Spleen (tissue), 7 donors: ENCODE data around the gene ATAD5.

Experiments used
- POLR2A ChIP-seq, 3 donors: fragments of 450-650 bp; IDR thresholded peaks; one replicate each; pipeline ENCODE4 v1.5.1; 2017; ENCODE audit warnings: antibody characterized with exemption in 3 of 3, mild to moderate bottlenecking in 1 of 3
- POLR2AphosphoS5 ChIP-seq, 3 donors: sonication (generic); formaldehyde crosslinking; IDR thresholded peaks; one replicate each; pipeline ENCODE4 v1.5.1; 2017; ENCODE audit warnings: antibody characterized with exemption in 3 of 3
- TF ChIP-seq, protein P1 (sequence below), 11 experiments: fragments of 200-600 bp in 7 of 11; fragments of 450-650 bp in 4 of 11; sonication (generic) in 4 of 11; IDR thresholded peaks in 8 of 11; conservative IDR thresholded peaks in 3 of 11; 1 replicate in 7 of 11; 2 replicates in 4 of 11; pipeline versions ENCODE4 v1.4.0 to v1.8.0; 2016 to 2021; ENCODE audit warnings: antibody characterized with exemption in 11 of 11, inconsistent platforms in 4 of 11, mild to moderate bottlenecking in 1 of 11
- donor health status: DM: no; HTN: no; CAD: no; lungs with moderate emphysema.
- donor health status: DM: no; HTN: no; CAD: no.
- donor health status: DM: no; HTN: no; CAD: no.

- TF ChIP-seq, protein P1, sequence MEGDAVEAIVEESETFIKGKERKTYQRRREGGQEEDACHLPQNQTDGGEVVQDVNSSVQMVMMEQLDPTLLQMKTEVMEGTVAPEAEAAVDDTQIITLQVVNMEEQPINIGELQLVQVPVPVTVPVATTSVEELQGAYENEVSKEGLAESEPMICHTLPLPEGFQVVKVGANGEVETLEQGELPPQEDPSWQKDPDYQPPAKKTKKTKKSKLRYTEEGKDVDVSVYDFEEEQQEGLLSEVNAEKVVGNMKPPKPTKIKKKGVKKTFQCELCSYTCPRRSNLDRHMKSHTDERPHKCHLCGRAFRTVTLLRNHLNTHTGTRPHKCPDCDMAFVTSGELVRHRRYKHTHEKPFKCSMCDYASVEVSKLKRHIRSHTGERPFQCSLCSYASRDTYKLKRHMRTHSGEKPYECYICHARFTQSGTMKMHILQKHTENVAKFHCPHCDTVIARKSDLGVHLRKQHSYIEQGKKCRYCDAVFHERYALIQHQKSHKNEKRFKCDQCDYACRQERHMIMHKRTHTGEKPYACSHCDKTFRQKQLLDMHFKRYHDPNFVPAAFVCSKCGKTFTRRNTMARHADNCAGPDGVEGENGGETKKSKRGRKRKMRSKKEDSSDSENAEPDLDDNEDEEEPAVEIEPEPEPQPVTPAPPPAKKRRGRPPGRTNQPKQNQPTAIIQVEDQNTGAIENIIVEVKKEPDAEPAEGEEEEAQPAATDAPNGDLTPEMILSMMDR (IDR thresholded peaks at IDR 0.05 in 8 of 11, conservative IDR thresholded peaks at IDR 0.05 in 3 of 11), result no peak
- TF ChIP-seq POLR2A (IDR thresholded peaks at IDR 0.05) (no peak), POLR2AphosphoS5 (IDR thresholded peaks at IDR 0.05) (no peak)
Measured at GRCh38 chr17:30864636-30865035, 32.9 kb downstream of the ATAD5 start.
